GM10266 (cell line): ENCODE measurements around the gene JMY.
A peak's percentile ranks its signal among the peaks of the same experiment; 100 is the strongest.

Experiments
- DNase-seq: peaks from one replicate; pipeline ENCODE4 v3.0.0; 2012; ENCODE audit errors: extremely low spot score
- CTCF ChIP-seq: IDR thresholded peaks from 2 replicates; pipeline ENCODE4 v1.5.1; 2012; ENCODE audit warnings: mild to moderate bottlenecking, low read depth; ENCODE audit not compliant: control insufficient read depth, insufficient read depth; ENCODE audit errors: missing control alignments

The JMY gene

GRCh38 chr5:79225026-79225425 lies 10.9 kb upstream of the JMY start:
- no peak for TF ChIP-seq CTCF
- no peak for DNase-seq

- TF ChIP-seq CTCF: no peak
- DNase-seq: no peak
These were observed 10.5 kb upstream of the JMY start for GRCh38 chr5:79225441-79225840.

- no peak for DNase-seq
- TF ChIP-seq CTCF: no peak
These were observed 8.4 kb upstream of the JMY start for GRCh38 chr5:79227484-79228025.

- TF ChIP-seq CTCF: no peak
- DNase-seq: peak; percentile 63
These were observed 6.4 kb upstream of the JMY start for GRCh38 chr5:79229357-79230174.

- no peak for TF ChIP-seq CTCF
- DNase-seq: peak; percentile 47
These were observed 684 bp upstream of the JMY start for GRCh38 chr5:79235261-79235633.

- peak; percentile 65 for DNase-seq
- no peak for TF ChIP-seq CTCF
These were observed 535 bp downstream of the JMY start for GRCh38 chr5:79236362-79236969.
